ENCODE results near the gene PRR7.

Gene PRR7

GRCh38 chr5:177455661-177456590 lies 9.3 kb downstream of the PRR7 start (continued):
- TF ChIP-seq YY2 (tag by site-specific recombination; IDR thresholded peaks at IDR 0.05) (0 out of 2 replicates have a peak, but pooled peaks have one; percentile 28), ZNF555 (tag by site-specific recombination; conservative IDR thresholded peaks at IDR 0.05) (no peak), ZFHX2 (tag by site-specific recombination; conservative IDR thresholded peaks at IDR 0.05) (peak; percentile 80), PRDM10 (tag by site-specific recombination; IDR thresholded peaks at IDR 0.05) (peak; percentile 88), ZNF580 (tag by site-specific recombination; IDR thresholded peaks at IDR 0.05) (0 out of 2 replicates have a peak, but pooled peaks have one; percentile 12), GLIS2 (tag by site-specific recombination; IDR thresholded peaks at IDR 0.05) (peak; percentile 75; the same call in 1 of the 2 replicates), ZNF416 (tag by site-specific recombination; IDR thresholded peaks at IDR 0.05) (no peak), ZNF169 (tag by site-specific recombination; IDR thresholded peaks at IDR 0.05) (no peak), ZBTB20 (tag by site-specific recombination; IDR thresholded peaks at IDR 0.05) (peak; percentile 85), ZNF610 (tag by site-specific recombination; IDR thresholded peaks at IDR 0.05; ENCODE audit: borderline replicate concordance) (peak; percentile 44), ZNF658 (tag by site-specific recombination; IDR thresholded peaks at IDR 0.05) (no peak), ZSCAN18 (tag by site-specific recombination; IDR thresholded peaks at IDR 0.05) (no peak), ZNF561 (tag by site-specific recombination; IDR thresholded peaks at IDR 0.05; ENCODE audit: borderline replicate concordance) (peak; percentile 72; the same call in 1 of the 2 replicates), PRDM1 (tag by site-specific recombination; IDR thresholded peaks at IDR 0.05) (no peak), ZNF148 (tag by site-specific recombination; IDR thresholded peaks at IDR 0.05; ENCODE audit: borderline replicate concordance) (no peak), ZNF660 (tag by site-specific recombination; IDR thresholded peaks at IDR 0.05) (peak; percentile 64; the same call in 1 of the 2 replicates), ZNF843 (tag by site-specific recombination; IDR thresholded peaks at IDR 0.05) (peak; percentile 68), SP2 (tag by site-specific recombination; IDR thresholded peaks at IDR 0.05) (peak; percentile 79), ZNF292 (tag by site-specific recombination; IDR thresholded peaks at IDR 0.05; ENCODE audit: borderline replicate concordance, low read depth) (no peak), ZNF202 (tag by site-specific recombination; IDR thresholded peaks at IDR 0.05; ENCODE audit: borderline replicate concordance) (no peak), KLF8 (tag by site-specific recombination; IDR thresholded peaks at IDR 0.05) (peak; percentile 88), ZSCAN30 (tag by site-specific recombination; IDR thresholded peaks at IDR 0.05) (0 out of 2 replicates have a peak, but pooled peaks have one; percentile 25), ZNF394 (tag by site-specific recombination; IDR thresholded peaks at IDR 0.05; ENCODE audit: borderline replicate concordance) (peak; percentile 91), SCRT2 (tag by site-specific recombination; IDR thresholded peaks at IDR 0.05) (no peak), ZSCAN23 (tag by site-specific recombination; IDR thresholded peaks at IDR 0.05) (0 out of 2 replicates have a peak, but pooled peaks have one; percentile 15), ZNF184 (tag by site-specific recombination; IDR thresholded peaks at IDR 0.05) (0 out of 2 replicates have a peak, but pooled peaks have one; percentile 33), ZNF837 (tag by site-specific recombination; IDR thresholded peaks at IDR 0.05) (peak; percentile 64; the same call in 1 of the 2 replicates), MYNN (tag by site-specific recombination; IDR thresholded peaks at IDR 0.05; ENCODE audit: borderline replicate concordance) (no peak), ZNF157 (tag by site-specific recombination; IDR thresholded peaks at IDR 0.05) (no peak)
